Glutamatergic neuron (in vitro differentiated cells): ENCODE data around the gene OR7G2. TPM values are rescaled to one million over a fixed set of nuclear protein-coding genes. Genes with fewer than 3 reads are reported as not detected.
"Not testable (repeated sequence)": the region's sequence is repeated elsewhere in the genome, so short reads cannot be mapped to it uniquely, and the experiment has no call there.

Experiments
- DNase-seq: peaks from one replicate; pipeline ENCODE4 v3.0.0; 2022
- H3K27ac Mint-ChIP-seq: one replicate; pipeline ENCODE4 v1.8.0; 2020; ENCODE audit warnings: mild to moderate bottlenecking, mixed read lengths, inconsistent platforms; ENCODE audit not compliant: unreplicated experiment
- H3K27me3 Mint-ChIP-seq: one replicate; pipeline ENCODE4 v1.8.0; 2020; ENCODE audit warnings: mild to moderate bottlenecking, moderate library complexity, mixed read lengths, inconsistent platforms; ENCODE audit not compliant: unreplicated experiment
- H3K36me3 Mint-ChIP-seq: one replicate; pipeline ENCODE4 v1.8.0; 2020; ENCODE audit warnings: mild to moderate bottlenecking, mixed read lengths, inconsistent platforms; ENCODE audit not compliant: unreplicated experiment
- H3K4me1 Mint-ChIP-seq: one replicate; pipeline ENCODE4 v1.8.0; 2020; ENCODE audit warnings: mild to moderate bottlenecking, low read depth, mixed read lengths, inconsistent platforms; ENCODE audit not compliant: unreplicated experiment
- H3K4me3 Mint-ChIP-seq: one replicate; pipeline ENCODE4 v1.8.0; 2020; ENCODE audit warnings: mild to moderate bottlenecking, mixed read lengths, inconsistent platforms; ENCODE audit not compliant: unreplicated experiment
- H3K9me3 Mint-ChIP-seq: one replicate; pipeline ENCODE4 v1.8.0; 2020; ENCODE audit warnings: mild to moderate bottlenecking, moderate library complexity, mixed read lengths, inconsistent platforms; ENCODE audit not compliant: unreplicated experiment
- CTCF ChIP-seq: fragments of 200-600 bp; sonication (generic); IDR thresholded peaks from one replicate; pipeline ENCODE4 v1.5.0; 2021; ENCODE audit not compliant: partially characterized antibody, unreplicated experiment
- total RNA-seq: library from RNA; stranded (reverse); fragmentation: NEBNext Ultra II Directional; extraction: Animal tissue kit (Norgen Biotek cat#: 25700); gene quantifications from one replicate; pipeline ENCODE4 v1.2.1, GENCODE V29; 2021; ENCODE audit not compliant: unreplicated experiment

Gene OR7G2
- total RNA-seq, 1 donor from 2014 or later = not detected

GRCh38 chr19:9057505-9058258 lies 49.6 kb downstream of the OR7G2 start:
- H3K4me1 Mint-ChIP-seq = no peaks in the 10 kb centered on the region
- no peak for DNase-seq
- H3K27me3 Mint-ChIP-seq = no peaks in the 10 kb centered on the region
- H3K36me3 Mint-ChIP-seq = no peaks in the 10 kb centered on the region
- H3K4me3 Mint-ChIP-seq = no peak overlapping the region
- TF ChIP-seq CTCF = no peak
- H3K27ac Mint-ChIP-seq = no peak overlapping the region
- no peaks in the 10 kb centered on the region for H3K9me3 Mint-ChIP-seq

- H3K4me1 Mint-ChIP-seq, H3K9me3 Mint-ChIP-seq: not testable (repeated sequence)
These were observed 51.1 kb downstream of the OR7G2 start for GRCh38 chr19:9056131-9056530.

GRCh38 chr19:9054765-9055164 lies 52.5 kb downstream of the OR7G2 start:
- H3K4me3 Mint-ChIP-seq = no peak overlapping the region
- TF ChIP-seq CTCF = no peak
- H3K9me3 Mint-ChIP-seq = peaks cover 2% of the 10 kb centered on the region
- H3K27ac Mint-ChIP-seq = no peak overlapping the region
- no peaks in the 10 kb centered on the region for H3K4me1 Mint-ChIP-seq
- no peaks in the 10 kb centered on the region for H3K27me3 Mint-ChIP-seq
- DNase-seq = no peak
- no peaks in the 10 kb centered on the region for H3K36me3 Mint-ChIP-seq

More at GRCh38 chr19:9056131-9056530, 51.1 kb downstream of the OR7G2 start:
- H3K36me3 Mint-ChIP-seq, H3K4me3 Mint-ChIP-seq, H3K27ac Mint-ChIP-seq, H3K27me3 Mint-ChIP-seq, DNase-seq: not testable (repeated sequence)

GRCh38 chr19:9054207-9054606 lies 53.1 kb downstream of the OR7G2 start:
- no peak for TF ChIP-seq CTCF
- Mint-ChIP-seq H3K9me3 (peaks cover 2% of the 10 kb centered on the region), H3K27me3 (no peaks in the 10 kb centered on the region), H3K4me3 (no peak overlapping the region), H3K4me1 (no peaks in the 10 kb centered on the region), H3K27ac (no peak overlapping the region), H3K36me3 (no peaks in the 10 kb centered on the region)
- no peak for DNase-seq

GRCh38 chr19:9053674-9054073 lies 53.6 kb downstream of the OR7G2 start:
- not testable (repeated sequence) for DNase-seq, H3K9me3 Mint-ChIP-seq, H3K27ac Mint-ChIP-seq, H3K36me3 Mint-ChIP-seq, H3K4me1 Mint-ChIP-seq, H3K4me3 Mint-ChIP-seq, H3K27me3 Mint-ChIP-seq

GRCh38 chr19:9052894-9053293 lies 54.4 kb downstream of the OR7G2 start:
- no peak for TF ChIP-seq CTCF
- Mint-ChIP-seq H3K4me3 (no peak overlapping the region), H3K36me3 (no peaks in the 10 kb centered on the region), H3K27ac (no peak overlapping the region), H3K27me3 (no peaks in the 10 kb centered on the region), H3K4me1 (no peaks in the 10 kb centered on the region), H3K9me3 (peaks cover 2% of the 10 kb centered on the region)
- no peak for DNase-seq

Other genes starting within 250 kb of the OR7G2 start
- gene MUC16, start 97.1 kb downstream of the OR7G2 start, total RNA-seq = not detected
- gene OR1M1, start 20.4 kb downstream of the OR7G2 start, total RNA-seq = not detected
- not detected for gene OR7G1, start 8.3 kb upstream of the OR7G2 start, total RNA-seq
- gene OR7G3, start 19.5 kb upstream of the OR7G2 start, total RNA-seq = not detected
- 36.8 TPM for gene ZNF317, start 32.9 kb upstream of the OR7G2 start, total RNA-seq
- not detected for gene OR7D2, start 71.5 kb upstream of the OR7G2 start, total RNA-seq
- gene OR7D4, start 112.1 kb upstream of the OR7G2 start, total RNA-seq = not detected
- gene OR7E24, start 143.5 kb upstream of the OR7G2 start, total RNA-seq = not detected
- 9.7 TPM for gene ZNF699, start 202.4 kb upstream of the OR7G2 start, total RNA-seq
- 23.6 TPM for gene ZNF559, start 216.7 kb upstream of the OR7G2 start, total RNA-seq